Measurements from ENCODE around the gene SAXO1.
"Not testable (repeated sequence)": the region's sequence is repeated elsewhere in the genome, so short reads cannot be mapped to it uniquely, and the experiment has no call there.

The SAXO1 gene

DNA sequence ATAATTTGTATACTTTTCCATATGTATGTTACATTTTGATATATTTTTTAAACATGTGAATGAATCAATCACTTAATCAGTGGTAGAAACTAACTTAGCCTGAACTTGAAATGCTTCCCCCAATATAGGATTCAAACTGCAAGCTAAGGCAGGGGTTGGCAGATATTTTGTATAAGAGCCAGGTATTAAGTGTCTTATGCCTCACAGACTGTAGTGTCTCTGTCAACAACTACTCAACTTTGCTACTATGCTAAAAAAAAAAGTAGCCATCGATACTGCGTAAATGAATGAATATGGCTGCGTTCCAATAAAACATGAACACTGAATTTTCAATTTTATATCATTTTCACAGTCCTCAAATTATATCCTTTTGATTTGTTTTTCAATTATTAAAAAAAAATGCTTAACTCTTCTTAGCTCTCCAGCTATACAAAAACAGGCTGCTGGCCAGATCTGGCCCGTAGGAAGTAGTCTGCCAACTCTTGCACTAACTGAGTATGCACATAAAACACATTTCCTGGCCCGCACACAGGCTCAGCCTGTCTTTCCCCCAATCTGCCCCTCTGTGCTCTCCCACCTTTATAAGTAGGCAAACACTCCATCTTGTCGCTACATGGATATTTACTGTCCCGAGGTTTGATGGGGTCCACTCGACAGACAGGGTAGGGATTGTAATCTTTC lies 91.8 kb downstream of the SAXO1 start:
- Histone ChIP-seq H3K9me3 (ENCODE audit: insufficient read depth, low read length) (no peaks in the 10 kb centered on the region), H3K36me3 (ENCODE audit: insufficient read depth, insufficient read length, low read length) (no peaks in the 10 kb centered on the region), H3K4me1 (ENCODE audit: insufficient read depth, insufficient read length) (no peaks in the 10 kb centered on the region), H3K9ac (ENCODE audit: insufficient read length, low read depth) (no peak overlapping the region), H3K4me3 (ENCODE audit: insufficient read length, low read depth) (no peak overlapping the region), H3K27me3 (ENCODE audit: insufficient read depth, insufficient read length) (no peaks in the 10 kb centered on the region)
- TF ChIP-seq SUZ12 (IDR thresholded peaks at IDR 0.05; ENCODE audit: extremely low read depth, insufficient read depth, insufficient read length), result no peak
- TF ChIP-seq YY1 (IDR thresholded peaks at IDR 0.05; ENCODE audit: insufficient read depth, insufficient read length), result no peak
- TF ChIP-seq ZNF274 (IDR thresholded peaks at IDR 0.05; ENCODE audit: low read depth, low read length), result no peak
- DNase-seq (ENCODE audit: low read depth, low spot score), result no peak

DNA sequence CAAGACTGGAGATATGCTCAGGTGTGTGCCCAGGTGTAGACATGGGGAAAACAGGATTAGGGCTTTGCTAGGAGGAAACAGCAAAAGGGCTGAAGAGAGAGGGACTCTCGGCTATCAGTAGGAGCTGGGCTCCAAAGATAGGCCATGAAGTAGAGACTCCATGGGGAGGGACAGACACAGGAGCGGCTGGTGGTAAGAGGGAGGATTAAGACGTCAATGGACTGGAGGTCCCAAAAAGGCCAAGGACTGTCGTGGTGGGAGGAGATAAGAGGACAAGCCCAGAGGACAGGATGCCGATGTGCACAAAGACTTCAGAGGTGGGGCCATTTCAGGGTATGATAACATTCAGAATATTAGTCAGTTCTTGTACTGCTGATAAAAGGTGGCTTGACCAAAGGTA lies 93.1 kb downstream of the SAXO1 start:
- no peak for TF ChIP-seq SUZ12 (IDR thresholded peaks at IDR 0.05; ENCODE audit: extremely low read depth, insufficient read depth, insufficient read length)
- no peak for TF ChIP-seq YY1 (IDR thresholded peaks at IDR 0.05; ENCODE audit: insufficient read depth, insufficient read length)
- no peak for TF ChIP-seq ZNF274 (IDR thresholded peaks at IDR 0.05; ENCODE audit: low read depth, low read length)

DNA sequence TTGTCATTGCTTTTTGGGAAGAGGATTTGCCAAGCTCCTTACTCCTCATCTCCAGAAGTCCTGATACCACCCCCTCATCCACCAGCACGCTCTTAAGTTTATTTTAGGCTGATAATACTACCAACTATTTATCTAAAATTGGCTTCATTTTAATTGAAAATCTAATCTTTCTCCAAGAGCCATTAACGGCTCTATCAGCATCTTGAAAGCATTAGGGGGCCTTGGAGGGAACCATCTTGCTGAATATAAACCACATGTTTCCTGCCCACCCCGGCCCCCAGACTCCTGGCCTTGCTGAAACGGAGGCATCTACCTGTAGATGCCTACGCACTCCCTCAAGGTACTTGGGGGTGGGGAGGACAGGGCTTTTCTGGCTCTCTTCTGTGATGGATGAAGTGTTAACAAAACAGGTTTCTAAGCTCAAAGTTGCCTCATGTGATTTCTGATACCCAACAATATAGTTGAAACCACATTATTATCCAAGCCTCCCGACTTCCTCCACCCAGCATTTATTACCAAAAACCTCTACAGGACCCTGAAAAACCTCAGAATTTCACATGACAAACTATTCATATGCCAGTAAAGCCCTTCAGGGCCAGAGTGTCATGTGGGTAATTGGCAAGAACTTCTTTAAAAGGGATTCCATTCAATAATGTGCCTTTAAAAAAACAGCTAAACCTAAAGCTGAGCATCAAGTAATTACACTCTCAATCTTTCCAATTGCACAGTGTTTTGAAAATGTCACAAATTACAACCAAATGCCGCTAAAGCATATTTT lies 96.7 kb downstream of the SAXO1 start:
- DNase-seq (ENCODE audit: low read depth, low spot score), result no peak
- Histone ChIP-seq H3K4me3 (ENCODE audit: insufficient read length, low read depth) (no peak overlapping the region), H3K36me3 (ENCODE audit: insufficient read depth, insufficient read length, low read length) (no peaks in the 10 kb centered on the region), H3K27me3 (ENCODE audit: insufficient read depth, insufficient read length) (no peaks in the 10 kb centered on the region), H3K4me1 (ENCODE audit: insufficient read depth, insufficient read length) (no peaks in the 10 kb centered on the region), H3K9ac (ENCODE audit: insufficient read length, low read depth) (no peak overlapping the region), H3K9me3 (ENCODE audit: insufficient read depth, low read length) (no peaks in the 10 kb centered on the region)
- no peak for TF ChIP-seq SUZ12 (IDR thresholded peaks at IDR 0.05; ENCODE audit: extremely low read depth, insufficient read depth, insufficient read length)

More for the DNA sequence above, 93.1 kb downstream of the SAXO1 start:
- Histone ChIP-seq H3K4me1 (ENCODE audit: insufficient read depth, insufficient read length) (no peaks in the 10 kb centered on the region), H3K36me3 (ENCODE audit: insufficient read depth, insufficient read length, low read length) (no peaks in the 10 kb centered on the region), H3K4me3 (ENCODE audit: insufficient read length, low read depth) (no peak overlapping the region), H3K27me3 (ENCODE audit: insufficient read depth, insufficient read length) (no peaks in the 10 kb centered on the region), H3K9me3 (ENCODE audit: insufficient read depth, low read length) (no peaks in the 10 kb centered on the region), H3K9ac (ENCODE audit: insufficient read length, low read depth) (no peak overlapping the region)
- no peak for DNase-seq (ENCODE audit: low read depth, low spot score)

DNA sequence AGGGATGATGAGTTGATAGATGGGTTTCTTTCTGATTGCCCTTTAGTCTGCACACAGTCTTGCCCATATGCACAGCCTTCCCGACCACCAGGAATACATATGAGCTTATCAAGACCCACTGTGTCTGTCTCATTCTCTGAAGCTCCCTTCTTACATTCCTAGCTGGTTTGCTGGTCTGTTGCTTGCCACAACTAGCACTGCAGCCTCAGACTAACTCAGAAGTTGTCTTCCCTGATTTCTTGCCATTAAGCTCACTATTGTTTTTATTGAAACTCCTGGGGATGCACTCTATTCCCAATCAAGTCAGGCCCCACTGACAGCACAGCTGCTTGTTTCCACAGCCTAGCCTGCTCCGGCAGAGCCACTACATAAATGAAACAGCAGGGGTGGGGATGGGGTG lies 97.5 kb downstream of the SAXO1 start:
- no peak for DNase-seq (ENCODE audit: low read depth, low spot score)
- Histone ChIP-seq H3K36me3 (ENCODE audit: insufficient read depth, insufficient read length, low read length) (no peaks in the 10 kb centered on the region), H3K4me1 (ENCODE audit: insufficient read depth, insufficient read length) (no peaks in the 10 kb centered on the region), H3K9me3 (ENCODE audit: insufficient read depth, low read length) (no peaks in the 10 kb centered on the region), H3K27me3 (ENCODE audit: insufficient read depth, insufficient read length) (no peaks in the 10 kb centered on the region), H3K4me3 (ENCODE audit: insufficient read length, low read depth) (no peak overlapping the region), H3K9ac (ENCODE audit: insufficient read length, low read depth) (no peak overlapping the region)
- TF ChIP-seq SUZ12 (IDR thresholded peaks at IDR 0.05; ENCODE audit: extremely low read depth, insufficient read depth, insufficient read length), result no peak
- no peak for TF ChIP-seq ZNF274 (IDR thresholded peaks at IDR 0.05; ENCODE audit: low read depth, low read length)
- no peak for TF ChIP-seq YY1 (IDR thresholded peaks at IDR 0.05; ENCODE audit: insufficient read depth, insufficient read length)

DNA sequence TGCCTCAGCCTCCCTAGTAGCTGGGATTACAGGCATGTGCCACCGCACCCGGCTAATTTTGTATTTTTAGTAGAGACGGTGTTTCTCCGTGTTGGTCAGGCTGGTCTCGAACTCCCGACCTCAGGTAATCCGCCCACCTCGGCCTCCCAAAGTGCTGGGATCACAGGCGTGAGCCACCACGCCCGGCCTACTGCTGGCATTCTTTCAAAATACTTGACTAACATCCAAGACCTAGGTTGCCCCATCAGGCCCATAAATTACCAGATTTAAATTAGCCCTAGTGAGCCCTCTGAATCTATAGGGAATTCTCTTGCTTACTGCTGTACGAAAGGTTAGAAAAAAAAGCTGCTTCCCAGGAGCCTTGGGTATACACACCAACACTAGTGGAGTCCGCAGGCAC lies 102.4 kb downstream of the SAXO1 start:
- H3K4me1 ChIP-seq (ENCODE audit: insufficient read depth, insufficient read length); H3K9me3 ChIP-seq (ENCODE audit: insufficient read depth, low read length); H3K4me3 ChIP-seq (ENCODE audit: insufficient read length, low read depth); H3K36me3 ChIP-seq (ENCODE audit: insufficient read depth, insufficient read length, low read length); DNase-seq (ENCODE audit: low read depth, low spot score); H3K27me3 ChIP-seq (ENCODE audit: insufficient read depth, insufficient read length); H3K9ac ChIP-seq (ENCODE audit: insufficient read length, low read depth): not testable (repeated sequence)

DNA sequence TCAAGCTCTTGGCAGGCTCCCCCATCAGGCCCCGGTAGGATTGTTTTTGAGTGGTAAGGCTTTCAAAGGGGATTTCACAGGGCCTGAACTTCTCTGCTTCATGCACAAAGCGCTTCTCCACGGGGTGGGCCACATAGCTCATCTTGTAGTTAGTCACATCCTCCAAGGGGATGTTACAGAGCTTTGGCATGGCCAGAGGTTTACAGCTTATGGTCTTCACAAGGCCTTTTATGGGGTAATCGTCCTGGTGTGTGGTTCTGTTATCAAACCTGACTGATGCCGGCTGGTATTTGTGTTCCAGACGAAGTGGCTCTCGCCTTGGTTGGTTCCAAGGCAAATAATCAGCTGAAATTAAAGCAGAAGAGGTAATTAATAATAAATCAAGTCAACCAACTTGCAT lies 104.3 kb downstream of the SAXO1 start:
- Histone ChIP-seq H3K4me1 (ENCODE audit: insufficient read depth, insufficient read length) (no peaks in the 10 kb centered on the region), H3K9me3 (ENCODE audit: insufficient read depth, low read length) (no peaks in the 10 kb centered on the region), H3K36me3 (ENCODE audit: insufficient read depth, insufficient read length, low read length) (no peaks in the 10 kb centered on the region), H3K4me3 (ENCODE audit: insufficient read length, low read depth) (no peak overlapping the region), H3K9ac (ENCODE audit: insufficient read length, low read depth) (no peak overlapping the region), H3K27me3 (ENCODE audit: insufficient read depth, insufficient read length) (no peaks in the 10 kb centered on the region)
- no peak for DNase-seq (ENCODE audit: low read depth, low spot score)
- no peak for TF ChIP-seq ZNF274 (IDR thresholded peaks at IDR 0.05; ENCODE audit: low read depth, low read length)
- no peak for TF ChIP-seq SUZ12 (IDR thresholded peaks at IDR 0.05; ENCODE audit: extremely low read depth, insufficient read depth, insufficient read length)
- TF ChIP-seq YY1 (IDR thresholded peaks at IDR 0.05; ENCODE audit: insufficient read depth, insufficient read length), result no peak

- no peak overlapping the region for H3K4me3 ChIP-seq (ENCODE audit: insufficient read length, low read depth)
- H3K4me1 ChIP-seq (ENCODE audit: insufficient read depth, insufficient read length), result peaks cover 2% of the 10 kb centered on the region
- no peaks in the 10 kb centered on the region for H3K9me3 ChIP-seq (ENCODE audit: insufficient read depth, low read length)
- DNase-seq (ENCODE audit: low read depth, low spot score), result no peak
- TF ChIP-seq YY1 (IDR thresholded peaks at IDR 0.05; ENCODE audit: insufficient read depth, insufficient read length) (no peak), SUZ12 (IDR thresholded peaks at IDR 0.05; ENCODE audit: extremely low read depth, insufficient read depth, insufficient read length) (no peak), ZNF274 (IDR thresholded peaks at IDR 0.05; ENCODE audit: low read depth, low read length) (no peak)
- H3K27me3 ChIP-seq (ENCODE audit: insufficient read depth, insufficient read length), result no peaks in the 10 kb centered on the region
- H3K9ac ChIP-seq (ENCODE audit: insufficient read length, low read depth), result no peak overlapping the region
- H3K36me3 ChIP-seq (ENCODE audit: insufficient read depth, insufficient read length, low read length), result no peaks in the 10 kb centered on the region
Observed at GRCh38 chr9:18926513-18926912, 106.5 kb downstream of the SAXO1 start.

All from NT2/D1 (cell line).